Psoas muscle (tissue), 8 donors: ENCODE results near the gene PCBP2. TPM values are rescaled to one million over a fixed set of nuclear protein-coding genes. Genes with fewer than 3 reads are reported as not detected.

Source experiments
- ATAC-seq, 4 donors: fragments of 200-7000 bp; cut with Tn5 transposase; one replicate each; pipeline ENCODE4 v1.9.1; 2020; ENCODE audit warnings: moderate library complexity in 3 of 4, mild to moderate bottlenecking in 2 of 4
- DNase-seq, 2 donors: peaks; one replicate each; pipeline ENCODE4 v3.0.0-alpha.2; 2020
- H3K27ac ChIP-seq: fragments of 200-600 bp; one replicate; pipeline ENCODE4 v1.8.0; 2022
- H3K27me3 ChIP-seq, 3 donors: fragments of 200-600 bp in 1 of 3; one replicate each; pipeline versions ENCODE4 v1.6.1 to v1.8.0; 2013 to 2022; ENCODE audit warnings: low read length in 2 of 3, mild to moderate bottlenecking in 2 of 3, moderate library complexity in 1 of 3; ENCODE audit not compliant: insufficient read depth in 3 of 3
- H3K36me3 ChIP-seq, 2 donors: fragments of 200-600 bp in 1 of 2; one replicate each; pipeline versions ENCODE4 v1.6.1 to v1.8.0; 2013 to 2022; ENCODE audit warnings: low read depth in 1 of 2, mild to moderate bottlenecking in 1 of 2, moderate library complexity in 1 of 2; ENCODE audit not compliant: insufficient read depth in 1 of 2
- H3K4me1 ChIP-seq: fragments of 200-600 bp; one replicate; pipeline ENCODE4 v1.8.0; 2022
- H3K4me3 ChIP-seq: fragments of 200-600 bp; one replicate; pipeline ENCODE4 v1.8.0; 2022; ENCODE audit warnings: mild to moderate bottlenecking
- H3K9me3 ChIP-seq: fragments of 200-600 bp; one replicate; pipeline ENCODE4 v1.8.0; 2022
- CTCF ChIP-seq: fragments of 200-600 bp; IDR thresholded peaks from one replicate; pipeline ENCODE4 v1.8.0; 2022; ENCODE audit warnings: antibody characterized with exemption
- WGBS, 3 donors: extraction: QIAGEN DNeasy Blood & Tissue Kit; methylation state at CpG; one replicate each; pipeline versions ENCODE4 v1.1.6 to v1.1.7; 2013; 5-methylcytosine and 5-hydroxymethylcytosine counted together
- intact Hi-C, 2 donors: fragments of 100-400 bp; cut with DNase I; formaldehyde crosslinking; loops; one replicate each; pipeline versions ENCODE4 v1.11.0 to v1.14.2; 2022
- polyA plus RNA-seq, 3 donors: library from polyadenylated mRNA; stranded (reverse); fragments of 200-250 nt; gene quantifications; one replicate each; pipeline ENCODE4 v1.2.3, GENCODE V29; 2013
- total RNA-seq, 4 donors: library from RNA; stranded (reverse); fragmentation: NEBNext Ultra II Directional in 2 of 4; extraction: Animal tissue kit (Norgen Biotek cat#: 25700) in 2 of 4; gene quantifications; one replicate each; pipeline versions ENCODE4 v1.2.1 to v1.2.4, GENCODE V29; 2021 to 2023
- donor health status: healthy with polysubstance abuse.
- donor health status: DM: no; HTN: no; CAD: no; lungs with moderate emphysema.
- donor health status: Bipolar disorder and iron deficiency.
- donor health status: healthy.
- donor health status: DM: yes; HTN: yes; CAD: no.
- donor health status: DM: no; HTN: no; CAD: no.
- donor health status: DM: no; HTN: no; CAD: no.
- donor health status: DM: yes; HTN: yes; CAD: no.

The PCBP2 gene
- total and polyA plus RNA-seq, 7 donors, result 254 to 507 (median 412) TPM

DNA sequence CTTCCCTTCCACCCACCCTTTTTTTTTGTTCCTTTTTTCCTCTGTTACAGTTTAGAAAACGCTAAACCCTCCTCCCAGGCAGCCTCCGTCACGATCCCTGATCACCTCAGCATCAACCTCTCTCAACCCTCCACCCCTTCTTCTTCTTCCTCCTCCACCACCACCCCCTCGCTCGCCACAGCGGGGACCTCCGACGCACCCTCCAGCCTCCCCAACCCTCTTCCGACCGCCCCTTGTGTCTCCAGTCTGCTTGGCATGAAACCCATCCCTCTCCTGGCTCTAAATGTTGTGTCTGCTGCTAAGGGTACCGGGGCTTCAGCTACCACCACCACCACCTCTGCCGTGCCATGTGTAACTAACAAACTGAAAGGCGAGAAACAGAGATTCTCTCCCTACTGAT is 22.9 kb downstream of the PCBP2 start:
- no peak for TF ChIP-seq CTCF
- ATAC-seq, result no peak
- peaks cover 39 to 100% of the 10 kb centered on the region in 2 donors for H3K36me3 ChIP-seq
- DNase-seq, result no peak
- peaks cover 68% of the 10 kb centered on the region for H3K4me1 ChIP-seq
- intact Hi-C loops, result loop anchor here in 1 of 2 donors (1.0 kb wide), 1 partner anchor 22 kb away; no protein-coding TSS in a partner anchor
- H3K27me3 ChIP-seq, result no peaks in the 10 kb centered on the region
- H3K27ac ChIP-seq, result peak overlapping the region; percentile 10
- WGBS, 3 donors, result 67 to 77% (median 68%) methylated on average over 13 of the region's 13 CpGs
- no peak overlapping the region for H3K4me3 ChIP-seq
- no peaks in the 10 kb centered on the region for H3K9me3 ChIP-seq

DNA sequence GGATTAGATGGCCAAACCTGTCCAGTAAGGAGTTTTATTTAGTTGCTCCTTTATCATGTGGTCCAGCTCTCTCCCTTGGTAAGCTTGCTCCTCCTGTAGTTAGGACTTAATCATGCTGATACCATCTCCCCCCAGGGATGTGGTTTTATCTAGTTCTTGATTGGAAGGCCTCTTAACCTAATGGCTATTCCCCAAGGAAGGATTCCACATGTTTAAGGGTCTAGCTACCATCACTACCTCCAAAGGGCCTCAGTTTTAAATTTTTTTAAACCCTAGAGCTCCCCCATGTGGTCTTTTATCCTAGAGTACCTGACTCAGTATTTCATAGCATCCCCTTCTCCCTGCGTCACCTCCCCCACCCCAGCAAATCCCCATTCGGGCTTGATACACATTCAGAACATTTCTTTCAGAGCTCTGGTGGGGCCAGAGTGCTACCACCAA is 24.9 kb downstream of the PCBP2 start:
- ATAC-seq, result peak in 3 of 4 donors; percentile 22 to 58 (median 38)
- TF ChIP-seq CTCF, result peak; percentile 22
- peaks cover 54% of the 10 kb centered on the region for H3K4me1 ChIP-seq
- 53 to 59% (median 58%) methylated on average over 2 of the region's 2 CpGs for WGBS, 3 donors
- H3K9me3 ChIP-seq, result no peaks in the 10 kb centered on the region
- peaks cover 28 to 100% of the 10 kb centered on the region in 2 donors for H3K36me3 ChIP-seq
- no peaks in the 10 kb centered on the region for H3K27me3 ChIP-seq
- H3K4me3 ChIP-seq, result no peak overlapping the region
- DNase-seq, result no peak
- H3K27ac ChIP-seq, result no peak overlapping the region
- intact Hi-C loops, result no loop called here

GRCh38 chr12:53478865-53479264 is 27.0 kb downstream of the PCBP2 start:
- H3K4me1 ChIP-seq, result peaks cover 38% of the 10 kb centered on the region
- no peaks in the 10 kb centered on the region for H3K27me3 ChIP-seq
- peaks cover 19 to 100% of the 10 kb centered on the region in 2 donors for H3K36me3 ChIP-seq
- intact Hi-C loops, result no loop called here
- no peaks in the 10 kb centered on the region for H3K9me3 ChIP-seq
- DNase-seq (no peak), ATAC-seq (no peak)
- peak overlapping the region; percentile 62 for H3K27ac ChIP-seq
- WGBS, 3 donors, result 12 to 56% (median 34%) methylated on average over 1 of the region's 1 CpG
- H3K4me3 ChIP-seq, result no peak overlapping the region
- no peak for TF ChIP-seq CTCF

- Histone ChIP-seq H3K27me3 (no peaks in the 10 kb centered on the region), H3K36me3 (peaks cover 16 to 98% of the 10 kb centered on the region in 2 donors), H3K4me1 (peaks cover 33% of the 10 kb centered on the region), H3K9me3 (no peaks in the 10 kb centered on the region), H3K27ac (peak overlapping the region; percentile 62), H3K4me3 (no peak overlapping the region)
- TF ChIP-seq CTCF, result no peak
- DNase-seq (no peak), ATAC-seq (no peak)
- intact Hi-C loops, result no loop called here
- 62 to 78% (median 64%) methylated on average over 5 of the region's 5 CpGs for WGBS, 3 donors
Observed at GRCh38 chr12:53479331-53479730, 27.4 kb downstream of the PCBP2 start.
